H9 (cell line): ENCODE data around the gene RAB11FIP4. TPM values are rescaled to one million over a fixed set of nuclear protein-coding genes. Genes with fewer than 3 reads are reported as not detected.

Experiments used
- DNase-seq: peaks from one replicate; pipeline ENCODE4 v3.0.0-alpha.2; 2017
- H2AFZ ChIP-seq: one replicate; pipeline ENCODE4 v1.6.1; 2013; ENCODE audit warnings: mild to moderate bottlenecking, low read length, control low read depth, moderate library complexity
- H2AK5ac ChIP-seq: 2 replicates; pipeline ENCODE4 v1.6.1; 2013; ENCODE audit warnings: low read length, control low read depth, mixed read lengths; ENCODE audit not compliant: insufficient read length
- H2BK120ac ChIP-seq: one replicate; pipeline ENCODE4 v1.6.1; 2013; ENCODE audit warnings: low read depth, mild to moderate bottlenecking, low read length, control low read depth, inconsistent platforms; ENCODE audit not compliant: poor library complexity, severe bottlenecking
- H2BK12ac ChIP-seq: 2 replicates; pipeline ENCODE4 v1.6.1; 2013; ENCODE audit warnings: low read length, control low read depth, mixed read lengths, low read depth; ENCODE audit not compliant: insufficient read length
- H2BK15ac ChIP-seq: 2 replicates; pipeline ENCODE4 v1.6.1; 2013; ENCODE audit warnings: low read depth, low read length, control low read depth
- H2BK20ac ChIP-seq: one replicate; pipeline ENCODE4 v1.6.1; 2013; ENCODE audit warnings: low read depth, mild to moderate bottlenecking, low read length, control low read depth, inconsistent platforms; ENCODE audit not compliant: poor library complexity, severe bottlenecking
- H2BK5ac ChIP-seq: 2 replicates; pipeline ENCODE4 v1.6.1; 2013; ENCODE audit warnings: low read length, control low read depth, mixed read lengths; ENCODE audit not compliant: insufficient read length
- H3K14ac ChIP-seq: 2 replicates; pipeline ENCODE4 v1.6.1; 2013; ENCODE audit warnings: low read length, control low read depth; ENCODE audit not compliant: insufficient read depth
- H3K18ac ChIP-seq: 2 replicates; pipeline ENCODE4 v1.6.1; 2013; ENCODE audit warnings: low read depth, mild to moderate bottlenecking, mixed read lengths, low read length, control low read depth; ENCODE audit not compliant: insufficient read length
- H3K23ac ChIP-seq: 2 replicates; pipeline ENCODE4 v1.6.1; 2013; ENCODE audit warnings: low read length, control low read depth, mixed read lengths, low read depth; ENCODE audit not compliant: insufficient read length
- H3K23me2 ChIP-seq: 2 replicates; pipeline ENCODE4 v1.6.1; 2013; ENCODE audit warnings: low read depth, mild to moderate bottlenecking, mixed read lengths, low read length, control low read depth; ENCODE audit not compliant: insufficient read length, poor library complexity, severe bottlenecking
- H3K27ac ChIP-seq: 2 replicates; pipeline ENCODE4 v1.5.1; 2013; ENCODE audit warnings: low read length, control low read depth, mixed read lengths, low read depth; ENCODE audit not compliant: insufficient read length
- H3K27me3 ChIP-seq: 2 replicates; pipeline ENCODE4 v1.6.1; 2013; ENCODE audit warnings: low read length, control low read depth, inconsistent platforms; ENCODE audit not compliant: insufficient read depth
- H3K4ac ChIP-seq: 2 replicates; pipeline ENCODE4 v1.6.1; 2013; ENCODE audit warnings: low read depth, mild to moderate bottlenecking, control low read depth, inconsistent platforms, low read length, moderate library complexity
- H3K4me1 ChIP-seq: 2 replicates; pipeline ENCODE4 v1.6.1; 2013; ENCODE audit warnings: low read length, control low read depth, inconsistent platforms; ENCODE audit not compliant: insufficient read depth
- H3K4me2 ChIP-seq: 2 replicates; pipeline ENCODE4 v1.6.1; 2013; ENCODE audit warnings: low read length, control low read depth, mixed read lengths; ENCODE audit not compliant: insufficient read length, insufficient read depth
- H3K56ac ChIP-seq: 2 replicates; pipeline ENCODE4 v1.6.1; 2013; ENCODE audit warnings: low read depth, mild to moderate bottlenecking, mixed read lengths, low read length, control low read depth; ENCODE audit not compliant: insufficient read length
- H3K79me1 ChIP-seq: 2 replicates; pipeline ENCODE4 v1.6.1; 2013; ENCODE audit warnings: low read depth, mild to moderate bottlenecking, moderate library complexity, low read length, control low read depth, inconsistent platforms; ENCODE audit not compliant: insufficient read depth, poor library complexity, severe bottlenecking
- H3K79me2 ChIP-seq: 2 replicates; pipeline ENCODE4 v1.6.1; 2013; ENCODE audit warnings: low read length, control low read depth, inconsistent platforms; ENCODE audit not compliant: insufficient read depth
- H3K9ac ChIP-seq: 2 replicates; pipeline ENCODE4 v1.6.1; 2013; ENCODE audit warnings: low read length, control low read depth, mixed read lengths; ENCODE audit not compliant: insufficient read length; ENCODE audit errors: extremely low read depth
- H3K9me3 ChIP-seq: one replicate; pipeline ENCODE4 v1.6.1; 2013; ENCODE audit warnings: low read depth, low read length, inconsistent platforms; ENCODE audit not compliant: control insufficient read depth
- H3T11ph ChIP-seq: one replicate; pipeline ENCODE4 v1.6.1; 2013; ENCODE audit warnings: mild to moderate bottlenecking, low read length, control low read depth, inconsistent platforms
- H4K20me1 ChIP-seq: one replicate; pipeline ENCODE4 v1.6.1; 2013; ENCODE audit not compliant: control insufficient read depth, insufficient read length, insufficient read depth
- H4K5ac ChIP-seq: 2 replicates; pipeline ENCODE4 v1.6.1; 2013; ENCODE audit warnings: low read depth, mild to moderate bottlenecking, mixed read lengths, low read length, control low read depth; ENCODE audit not compliant: insufficient read length
- H4K8ac ChIP-seq: replicated peaks from 2 replicates; pipeline ENCODE4 v1.6.1; 2013; ENCODE audit warnings: low read length, control low read depth, mixed read lengths, low read depth; ENCODE audit not compliant: insufficient read length
- H4K91ac ChIP-seq: 2 replicates; pipeline ENCODE4 v1.6.1; 2013; ENCODE audit warnings: low read depth, mild to moderate bottlenecking, moderate library complexity, mixed read lengths, low read length, control low read depth; ENCODE audit not compliant: insufficient read length
- H3K27ac Mint-ChIP-seq, 3 experiments: 2 replicates in 2 of 3; 3 replicates in 1 of 3; pipeline ENCODE4 v1.8.0; 2020 to 2021; ENCODE audit warnings: mixed read lengths in 3 of 3, mild to moderate bottlenecking in 1 of 3, moderate library complexity in 1 of 3
- H3K27me3 Mint-ChIP-seq: 2 replicates; pipeline ENCODE4 v1.8.0; 2021; ENCODE audit warnings: low read depth, mild to moderate bottlenecking, moderate library complexity, mixed read lengths
- H3K36me3 Mint-ChIP-seq, 3 experiments: 2 replicates in 2 of 3; 3 replicates in 1 of 3; pipeline ENCODE4 v1.8.0; 2020 to 2021; ENCODE audit warnings: low read depth in 3 of 3, mixed read lengths in 3 of 3; ENCODE audit not compliant: insufficient read depth in 1 of 3
- H3K4me1 Mint-ChIP-seq, 2 experiments: 2 replicates each; pipeline ENCODE4 v1.8.0; 2020; ENCODE audit warnings: mixed read lengths in 2 of 2
- H3K4me3 Mint-ChIP-seq, 2 experiments: 2 replicates in 1 of 2; 3 replicates in 1 of 2; pipeline ENCODE4 v1.8.0; 2020 to 2021; ENCODE audit warnings: mild to moderate bottlenecking in 2 of 2, mixed read lengths in 2 of 2, moderate library complexity in 1 of 2
- H3K9me3 Mint-ChIP-seq, 2 experiments: 2 replicates in 1 of 2; 3 replicates in 1 of 2; pipeline ENCODE4 v1.8.0; 2020; ENCODE audit warnings: mild to moderate bottlenecking in 2 of 2, mixed read lengths in 2 of 2, moderate library complexity in 1 of 2
- CTCF ChIP-seq: fragments of 200-600 bp; sonication (generic); conservative IDR thresholded peaks from 3 replicates; pipeline ENCODE4 v1.8.0; 2021; ENCODE audit warnings: antibody characterized with exemption, mild to moderate bottlenecking
- WGBS: extraction: QIAGEN DNeasy Blood & Tissue Kit; methylation state at CpG from one replicate; pipeline ENCODE4 v1.1.7; 2013; ENCODE audit warnings: missing lambda C conversion rate, low lambda C conversion rate, mixed read lengths; ENCODE audit not compliant: insufficient read length; ENCODE audit errors: extremely low coverage; 5-methylcytosine and 5-hydroxymethylcytosine counted together
- total RNA-seq: library from RNA; stranded (reverse); gene quantifications from 2 replicates; pipeline ENCODE4 v1.2.1, GENCODE V29; 2021

RAB11FIP4 gene
- total RNA-seq, 1 experiment from 2014 or later, result 25.7 TPM

GRCh38 chr17:31476525-31477416 lies 85.3 kb downstream of the RAB11FIP4 start:
- Histone ChIP-seq H4K20me1 (no peaks in the 10 kb centered on the region), H3K23me2 (no peaks in the 10 kb centered on the region), H3K9me3 (no peaks in the 10 kb centered on the region), H3K14ac (no peak overlapping the region; the same call in 1 of the 2 replicates), H3K4me2 (no peak overlapping the region), H3K18ac (no peak overlapping the region), H4K8ac (no peak overlapping the region), H3K79me2 (no peaks in the 10 kb centered on the region), H3K9ac (no peak overlapping the region), H2BK15ac (no peak overlapping the region), H4K91ac (no peak overlapping the region), H2BK5ac (no peak overlapping the region), H3K79me1 (no peaks in the 10 kb centered on the region), H3K4me1 (no peaks in the 10 kb centered on the region), H2BK12ac (no peak overlapping the region), H3K27ac (no peak overlapping the region), H3K27me3 (no peaks in the 10 kb centered on the region), H2BK20ac (no peak overlapping the region), H2AK5ac (no peak overlapping the region), H2AFZ (no peak overlapping the region), H3K4ac (no peak overlapping the region), H3K23ac (no peak overlapping the region), H3K56ac (no peak overlapping the region), H2BK120ac (no peak overlapping the region), H3T11ph (no peak overlapping the region), H4K5ac (no peak overlapping the region)
- no peak for DNase-seq
- no CpG with 5 or more reads among the region's 16 CpGs for WGBS
- H3K4me3 Mint-ChIP-seq, result no peak overlapping the region
- no peak for TF ChIP-seq CTCF
- no peaks in the 10 kb centered on the region for H3K9me3 Mint-ChIP-seq
- no peak overlapping the region; a peak in 1 of 7 replicates for H3K27ac Mint-ChIP-seq
- H3K36me3 Mint-ChIP-seq, result no peaks in the 10 kb centered on the region
- no peaks in the 10 kb centered on the region; the same call in 1 of the 2 replicates for H3K27me3 Mint-ChIP-seq
- peaks cover 11 to 27% of the 10 kb centered on the region in 2 experiments for H3K4me1 Mint-ChIP-seq
